GM13976 (cell line): ENCODE data around the gene NECTIN2.

ENCODE experiments used
- DNase-seq: peaks from one replicate; pipeline ENCODE4 v3.0.0; 2012; ENCODE audit warnings: low spot score
- in situ Hi-C: fragments of 300-500 bp; cut with MboI; formaldehyde crosslinking; loops from one replicate; pipeline ENCODE4 v1.12.0; 2022; ENCODE audit warnings: low sequenced_read_pairs, mixed read lengths, inconsistent platforms; ENCODE audit not compliant: unreplicated experiment
- TF ChIP-seq, protein P1 (sequence below): IDR thresholded peaks from 2 replicates; pipeline ENCODE4 v1.5.1; 2012; ENCODE audit warnings: borderline replicate concordance, mild to moderate bottlenecking; ENCODE audit not compliant: insufficient read depth; ENCODE audit errors: extremely low read depth, missing control alignments, control extremely low read depth

The NECTIN2 gene

DNA sequence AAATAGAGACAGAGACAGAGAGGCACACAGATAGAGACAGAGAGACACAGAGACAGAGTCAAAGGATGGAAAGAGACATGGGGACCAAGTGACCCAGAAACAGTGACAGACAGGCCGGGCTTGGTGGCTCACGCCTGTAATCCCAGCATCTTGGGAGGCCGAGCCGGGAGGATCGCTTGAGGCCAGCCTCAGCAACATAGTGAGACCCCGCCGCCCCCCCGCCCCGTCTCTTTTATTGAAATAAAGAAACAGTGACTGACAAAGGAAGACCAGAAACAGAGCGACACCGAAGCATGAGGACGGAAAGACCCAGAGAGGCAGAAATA lies 848 bp upstream of the NECTIN2 start:
- TF ChIP-seq, protein P1, sequence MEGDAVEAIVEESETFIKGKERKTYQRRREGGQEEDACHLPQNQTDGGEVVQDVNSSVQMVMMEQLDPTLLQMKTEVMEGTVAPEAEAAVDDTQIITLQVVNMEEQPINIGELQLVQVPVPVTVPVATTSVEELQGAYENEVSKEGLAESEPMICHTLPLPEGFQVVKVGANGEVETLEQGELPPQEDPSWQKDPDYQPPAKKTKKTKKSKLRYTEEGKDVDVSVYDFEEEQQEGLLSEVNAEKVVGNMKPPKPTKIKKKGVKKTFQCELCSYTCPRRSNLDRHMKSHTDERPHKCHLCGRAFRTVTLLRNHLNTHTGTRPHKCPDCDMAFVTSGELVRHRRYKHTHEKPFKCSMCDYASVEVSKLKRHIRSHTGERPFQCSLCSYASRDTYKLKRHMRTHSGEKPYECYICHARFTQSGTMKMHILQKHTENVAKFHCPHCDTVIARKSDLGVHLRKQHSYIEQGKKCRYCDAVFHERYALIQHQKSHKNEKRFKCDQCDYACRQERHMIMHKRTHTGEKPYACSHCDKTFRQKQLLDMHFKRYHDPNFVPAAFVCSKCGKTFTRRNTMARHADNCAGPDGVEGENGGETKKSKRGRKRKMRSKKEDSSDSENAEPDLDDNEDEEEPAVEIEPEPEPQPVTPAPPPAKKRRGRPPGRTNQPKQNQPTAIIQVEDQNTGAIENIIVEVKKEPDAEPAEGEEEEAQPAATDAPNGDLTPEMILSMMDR = no peak
- no peak for DNase-seq
- in situ Hi-C loops = no loop called here

DNA sequence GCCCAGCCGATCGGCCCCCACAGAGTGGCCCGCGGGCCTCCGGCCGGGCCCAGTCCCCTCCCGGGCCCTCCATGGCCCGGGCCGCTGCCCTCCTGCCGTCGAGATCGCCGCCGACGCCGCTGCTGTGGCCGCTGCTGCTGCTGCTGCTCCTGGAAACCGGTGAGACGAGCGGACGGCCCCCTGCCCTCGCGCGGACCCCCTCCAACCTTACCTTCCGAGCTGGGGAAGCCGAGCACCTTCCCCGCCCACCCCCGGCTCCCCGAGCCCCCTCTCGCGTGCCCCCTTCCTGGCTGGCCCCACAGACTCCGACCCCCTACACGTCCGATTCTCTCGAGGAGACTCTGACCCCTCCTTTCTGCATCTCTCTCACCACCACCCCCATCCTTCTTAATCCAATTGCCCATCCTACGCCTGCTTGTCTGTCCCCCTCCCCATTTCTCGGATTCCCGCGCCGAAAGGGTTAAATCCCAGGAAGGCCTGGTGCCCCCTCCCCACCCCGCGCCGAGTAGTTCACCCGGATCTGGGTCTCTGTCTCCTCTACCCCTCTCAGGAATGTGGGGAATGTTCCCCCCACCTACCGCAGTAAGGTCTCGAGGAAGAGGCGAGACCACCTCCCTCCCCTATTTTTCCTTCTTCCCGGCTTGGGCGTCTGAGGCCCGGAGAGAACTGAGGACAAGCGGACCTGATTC lies 502 bp downstream of the NECTIN2 start:
- TF ChIP-seq, protein P1 = no peak
- no peak for DNase-seq
- in situ Hi-C loops = no loop called here

DNA sequence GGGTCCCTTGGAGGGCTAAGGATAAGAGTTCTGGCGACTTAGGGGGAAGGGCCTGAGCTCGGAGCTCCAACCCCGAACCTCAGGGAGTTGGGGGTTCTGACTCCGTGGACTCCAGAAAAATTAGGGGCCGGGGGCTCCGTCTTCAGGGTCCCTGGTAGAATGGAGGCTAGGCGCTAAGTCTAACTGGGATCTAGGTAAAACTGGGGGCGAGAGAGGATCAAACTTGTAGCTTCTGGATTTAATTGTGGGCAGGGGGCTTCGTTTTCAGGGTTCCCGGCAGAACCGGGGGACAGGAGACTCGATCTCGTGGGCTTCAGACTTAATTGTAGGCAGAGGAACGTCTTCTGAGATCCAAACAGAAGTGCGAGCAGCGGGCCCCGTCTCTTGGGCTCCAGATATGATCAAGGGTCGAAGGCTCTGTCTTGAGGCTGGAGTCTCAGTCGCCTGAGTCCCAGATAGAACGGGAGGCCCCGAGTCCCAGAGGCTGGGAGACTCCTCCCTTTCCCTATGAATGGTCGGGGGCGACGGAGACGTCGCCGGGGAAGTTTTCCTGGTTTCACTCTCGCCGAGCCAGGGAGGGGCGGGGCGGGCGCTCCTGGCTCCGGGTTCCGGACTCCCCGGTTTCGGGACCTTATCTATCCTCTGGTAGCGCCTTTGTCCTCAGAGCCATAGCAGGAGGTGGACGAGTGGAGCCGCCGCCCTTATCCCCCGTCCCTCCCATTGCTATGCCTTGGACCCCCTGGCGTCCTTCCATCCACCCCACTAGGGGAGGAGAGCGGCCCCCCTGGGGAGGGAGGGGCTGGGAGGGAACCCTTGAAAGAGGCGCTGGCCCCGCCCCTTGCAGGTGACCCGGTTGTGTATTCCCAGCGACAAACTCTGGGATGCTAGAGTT lies 1.3 kb downstream of the NECTIN2 start:
- no peak for DNase-seq
- in situ Hi-C loops = no loop called here
- TF ChIP-seq, protein P1 = no peak

DNA sequence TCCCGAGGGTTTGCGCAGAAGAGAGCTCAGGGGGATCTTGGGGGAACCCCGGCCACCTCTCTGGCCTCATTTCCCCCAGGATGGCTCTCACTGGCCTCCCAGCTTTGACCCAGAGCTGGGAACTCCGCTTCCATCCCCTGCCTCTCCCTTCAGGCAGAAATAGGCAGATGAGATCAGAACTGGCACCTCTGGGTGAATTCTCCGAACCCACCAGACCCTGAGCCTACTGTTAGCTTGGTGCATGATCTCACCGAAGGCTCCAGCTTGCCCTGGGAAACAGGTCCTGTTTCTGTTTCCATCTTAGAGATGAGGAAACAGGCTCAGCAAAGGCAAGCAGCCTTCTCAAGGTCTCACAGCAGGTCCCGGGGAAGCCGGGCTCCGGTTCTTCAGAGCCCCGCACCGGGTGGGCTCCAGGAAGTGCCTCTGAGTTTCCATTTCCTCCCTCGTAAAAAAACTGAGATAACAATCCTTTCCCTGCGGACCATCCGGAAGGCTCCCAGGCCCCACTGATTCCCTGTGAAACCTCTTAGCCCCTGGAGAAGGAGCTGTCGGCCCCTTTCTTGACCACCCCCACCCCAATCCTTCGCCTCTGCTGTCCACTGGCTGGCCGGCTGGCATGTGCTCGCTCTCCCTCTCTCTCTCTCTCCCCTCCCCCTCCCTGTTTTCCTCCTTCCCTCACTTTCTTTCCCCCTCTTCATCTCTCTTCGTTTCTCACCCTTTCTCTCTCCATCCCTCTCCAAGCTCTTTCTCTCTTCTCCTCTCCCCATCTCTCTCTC lies 2.1 kb downstream of the NECTIN2 start:
- TF ChIP-seq, protein P1 = no peak
- DNase-seq = no peak
- in situ Hi-C loops = no loop called here

DNA sequence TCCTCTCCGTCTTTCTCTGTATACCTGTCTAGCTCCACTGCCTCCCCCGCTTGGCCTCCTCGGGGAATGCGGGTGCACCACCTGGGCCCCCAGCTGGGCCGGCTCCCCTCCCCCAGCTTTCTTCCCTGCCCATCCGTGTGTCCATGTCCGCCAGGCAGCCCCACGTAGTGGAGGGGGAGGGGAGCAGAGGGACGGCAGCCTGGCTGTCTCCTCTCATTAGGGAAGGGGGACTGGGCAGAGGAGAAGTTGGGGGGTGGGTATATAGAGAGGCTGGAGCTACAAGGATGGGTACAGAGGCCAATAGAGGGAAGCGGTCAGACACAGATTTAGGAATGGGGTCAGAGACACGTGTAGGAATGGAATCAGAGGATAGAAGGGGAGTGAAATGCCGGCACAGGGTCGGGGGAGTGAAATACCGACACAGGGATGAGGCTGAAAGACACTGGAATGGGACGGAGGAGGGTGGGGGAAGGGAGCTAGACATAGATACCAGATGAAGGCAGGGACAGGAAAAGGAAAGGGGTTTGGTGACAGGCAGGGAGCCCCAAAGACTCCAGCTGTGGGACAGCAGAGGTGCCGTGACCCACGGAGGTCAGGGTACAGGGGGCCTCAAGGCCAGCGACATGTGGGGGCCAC lies 2.8 kb downstream of the NECTIN2 start:
- in situ Hi-C loops = no loop called here
- no peak for DNase-seq
- TF ChIP-seq, protein P1 = no peak

DNA sequence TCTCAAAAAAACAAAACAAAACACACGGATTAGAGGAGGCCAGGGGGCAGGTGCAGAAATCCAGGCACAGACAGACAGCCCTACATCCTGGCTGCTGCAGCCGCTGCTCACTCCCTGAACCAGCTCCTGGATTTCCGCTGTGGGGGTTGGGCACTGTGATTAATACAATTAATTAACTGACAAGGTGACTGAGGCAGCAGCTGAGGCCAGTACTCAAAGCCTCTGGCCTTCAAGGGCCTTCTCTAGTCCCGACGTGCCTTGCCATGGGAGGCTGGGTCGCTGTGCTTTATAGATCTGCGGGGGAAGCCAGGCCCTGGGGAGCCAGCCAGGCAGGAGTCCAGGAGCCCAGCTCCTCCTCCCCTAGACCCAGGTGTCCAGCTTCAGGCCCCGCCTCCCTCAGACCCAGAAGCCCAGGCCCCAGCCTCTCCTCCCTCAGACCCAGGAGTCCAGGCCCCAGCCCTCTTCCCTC lies 4.6 kb downstream of the NECTIN2 start:
- TF ChIP-seq, protein P1 = no peak
- no peak for DNase-seq
- in situ Hi-C loops = no loop called here
